Measurements from ENCODE around the gene YPEL2.

- TF ChIP-seq, protein P1, sequence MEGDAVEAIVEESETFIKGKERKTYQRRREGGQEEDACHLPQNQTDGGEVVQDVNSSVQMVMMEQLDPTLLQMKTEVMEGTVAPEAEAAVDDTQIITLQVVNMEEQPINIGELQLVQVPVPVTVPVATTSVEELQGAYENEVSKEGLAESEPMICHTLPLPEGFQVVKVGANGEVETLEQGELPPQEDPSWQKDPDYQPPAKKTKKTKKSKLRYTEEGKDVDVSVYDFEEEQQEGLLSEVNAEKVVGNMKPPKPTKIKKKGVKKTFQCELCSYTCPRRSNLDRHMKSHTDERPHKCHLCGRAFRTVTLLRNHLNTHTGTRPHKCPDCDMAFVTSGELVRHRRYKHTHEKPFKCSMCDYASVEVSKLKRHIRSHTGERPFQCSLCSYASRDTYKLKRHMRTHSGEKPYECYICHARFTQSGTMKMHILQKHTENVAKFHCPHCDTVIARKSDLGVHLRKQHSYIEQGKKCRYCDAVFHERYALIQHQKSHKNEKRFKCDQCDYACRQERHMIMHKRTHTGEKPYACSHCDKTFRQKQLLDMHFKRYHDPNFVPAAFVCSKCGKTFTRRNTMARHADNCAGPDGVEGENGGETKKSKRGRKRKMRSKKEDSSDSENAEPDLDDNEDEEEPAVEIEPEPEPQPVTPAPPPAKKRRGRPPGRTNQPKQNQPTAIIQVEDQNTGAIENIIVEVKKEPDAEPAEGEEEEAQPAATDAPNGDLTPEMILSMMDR (IDR thresholded peaks at IDR 0.05; ENCODE audit: low read depth, low read length, poor library complexity, severe bottlenecking) = no peak
- no peak for TF ChIP-seq EZH2phosphoT487 (IDR thresholded peaks at IDR 0.05; ENCODE audit: borderline replicate concordance, low read length)
Observed at GRCh38 chr17:59338498-59338897, 7.0 kb downstream of the YPEL2 start.
